GM23248 (cell line): ENCODE data around the gene TYRP1.

ENCODE experiments used
- EZH2 ChIP-seq: fragments of 200-600 bp; sonication (generic); IDR thresholded peaks from 2 replicates; pipeline ENCODE4 v1.6.1; 2018; ENCODE audit warnings: antibody characterized with exemption, mild to moderate bottlenecking; ENCODE audit not compliant: insufficient read depth, poor library complexity, severe bottlenecking
- EZH2phosphoT487 ChIP-seq: fragments of 200-600 bp; sonication (generic); IDR thresholded peaks from 2 replicates; pipeline ENCODE4 v1.6.1; 2018; ENCODE audit warnings: antibody characterized with exemption, moderate library complexity, mild to moderate bottlenecking, low read depth; ENCODE audit not compliant: insufficient read depth

DNA sequence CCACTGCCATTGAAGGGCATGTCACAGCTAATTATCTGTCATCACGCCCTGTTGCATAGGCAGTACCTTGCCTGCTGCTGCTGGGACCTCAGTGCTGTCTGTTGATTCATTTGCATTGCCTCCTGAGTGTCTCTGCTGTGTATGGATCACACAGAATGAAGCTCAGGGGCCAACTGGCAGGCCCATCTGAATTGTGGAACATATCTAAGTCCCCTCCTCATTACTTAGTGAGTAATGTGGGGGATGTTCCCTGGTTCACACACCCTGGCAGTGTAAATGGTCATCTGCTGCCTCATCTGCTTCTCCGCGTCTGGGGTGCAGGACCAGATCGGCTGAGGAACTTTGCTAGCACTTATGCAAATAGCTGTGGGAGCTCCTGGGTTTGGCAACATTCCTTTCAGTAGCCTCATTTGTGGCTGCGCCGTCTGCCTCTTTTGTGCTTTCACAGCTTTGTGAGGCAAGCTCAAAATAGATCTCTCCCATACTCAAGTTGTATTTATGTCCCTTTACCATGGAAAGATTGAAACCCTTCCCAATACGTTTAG is 25.4 kb downstream of the TYRP1 start:
- TF ChIP-seq EZH2 (no peak), EZH2phosphoT487 (no peak)
